ENCODE data around the gene ZNF281.

The ZNF281 gene

DNA sequence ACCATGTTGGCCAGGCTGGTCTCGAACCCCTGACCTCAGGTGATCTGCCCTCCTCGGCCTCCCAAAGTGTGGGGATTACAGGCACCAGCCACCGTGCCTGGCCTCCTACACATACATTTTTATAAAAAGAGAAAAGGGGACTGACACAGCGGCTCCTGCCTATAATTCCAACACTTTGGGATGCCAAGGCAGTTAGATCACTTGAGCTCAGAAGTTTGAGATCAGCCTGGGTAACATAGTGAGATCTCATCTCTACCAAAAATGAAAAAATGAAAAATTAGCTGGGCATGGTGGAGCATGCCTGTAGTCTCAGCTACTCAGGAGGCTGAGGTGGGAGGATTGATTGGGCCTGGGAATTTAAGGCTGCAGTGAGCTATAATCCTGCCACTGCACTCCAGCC is 23.4 kb downstream of the ZNF281 start:
- no peak for DNase-seq (ENCODE audit: low spot score)

- DNase-seq (ENCODE audit: low spot score), result no peak
Observed at GRCh38 chr1:200384818-200385390, 24.9 kb downstream of the ZNF281 start.

DNA sequence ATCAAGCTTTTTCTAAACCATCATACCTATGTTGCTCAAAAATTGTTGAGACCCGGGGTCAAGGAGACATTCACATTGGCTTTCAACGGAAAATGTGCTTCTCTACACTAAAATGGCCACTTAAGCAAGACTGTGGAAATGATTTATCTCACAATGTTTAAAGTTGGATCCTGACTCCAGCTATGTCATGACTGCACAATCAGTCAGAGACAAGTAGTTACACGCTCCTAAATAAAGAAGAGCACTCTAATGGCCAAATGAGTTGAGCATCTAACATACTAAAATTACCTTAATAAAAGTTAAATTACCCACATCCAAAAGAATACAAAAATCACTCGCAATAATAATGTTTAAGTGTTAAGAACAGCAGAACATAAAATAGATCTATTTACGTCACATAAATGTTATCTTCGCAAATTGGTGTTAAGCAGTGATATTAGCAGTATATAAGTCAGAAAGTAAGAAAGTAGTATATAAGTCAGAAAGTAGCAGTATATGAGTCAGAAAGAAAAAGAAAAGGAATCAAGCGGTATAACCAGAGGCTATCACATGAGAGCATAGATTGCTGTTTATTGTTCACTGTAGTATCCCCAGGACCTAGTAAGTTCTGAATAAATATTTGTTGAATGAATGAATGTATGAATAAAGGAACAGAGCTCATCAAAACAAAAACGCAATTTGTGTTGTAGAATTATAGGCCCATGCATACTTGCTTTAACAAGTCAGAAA is 28.4 kb downstream of the ZNF281 start:
- DNase-seq (ENCODE audit: low spot score), result no peak

- no peak for DNase-seq (ENCODE audit: low spot score)
Observed at GRCh38 chr1:200380589-200381021, 29.2 kb downstream of the ZNF281 start.

GRCh38 chr1:200379940-200380588 is 29.8 kb downstream of the ZNF281 start:
- no peak for DNase-seq (ENCODE audit: low spot score)

DNA sequence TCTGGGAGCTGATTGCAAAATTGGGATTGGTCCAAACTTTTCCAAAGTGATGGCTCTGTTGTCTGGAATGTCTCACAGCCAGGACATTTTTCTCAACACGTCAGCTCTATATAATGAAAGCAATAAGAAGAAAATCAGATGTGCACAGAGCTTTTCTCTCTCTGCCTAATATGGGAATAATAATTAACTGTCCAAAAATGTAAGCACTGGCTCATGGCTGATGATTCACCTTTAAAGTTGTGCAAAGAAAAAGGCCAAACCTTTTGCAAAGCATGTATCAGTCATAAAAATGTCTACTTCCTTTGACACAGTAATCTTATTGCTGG is 30.4 kb downstream of the ZNF281 start:
- no peak for DNase-seq (ENCODE audit: low spot score)

- DNase-seq (ENCODE audit: low spot score), result no peak
Observed at GRCh38 chr1:200378096-200378495, 31.7 kb downstream of the ZNF281 start.

DNA sequence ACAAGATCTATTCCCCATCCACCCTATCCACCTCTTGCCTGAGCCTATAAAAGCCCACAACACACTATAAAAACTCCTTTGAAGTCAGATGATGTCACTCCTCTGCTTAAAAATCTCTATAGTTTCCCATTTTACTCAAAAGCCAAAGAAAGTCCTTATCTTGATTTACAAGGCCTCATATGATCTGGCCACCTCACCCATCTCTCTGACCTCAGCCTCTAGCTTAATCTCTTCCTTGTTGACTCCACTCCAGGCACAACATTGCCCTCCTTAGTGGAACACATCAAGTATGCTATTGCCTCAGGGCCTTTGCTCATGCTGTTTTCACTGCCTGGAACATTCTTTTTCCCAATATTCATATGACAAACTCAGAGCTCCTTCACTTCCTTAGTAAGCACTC is 33.3 kb downstream of the ZNF281 start:
- no peak for DNase-seq (ENCODE audit: low spot score)

- no peak for DNase-seq (ENCODE audit: low spot score)
Observed at GRCh38 chr1:200374569-200375295, 35.1 kb downstream of the ZNF281 start.

GRCh38 chr1:200373811-200374231 is 36.0 kb downstream of the ZNF281 start:
- DNase-seq (ENCODE audit: low spot score), result no peak

DNA sequence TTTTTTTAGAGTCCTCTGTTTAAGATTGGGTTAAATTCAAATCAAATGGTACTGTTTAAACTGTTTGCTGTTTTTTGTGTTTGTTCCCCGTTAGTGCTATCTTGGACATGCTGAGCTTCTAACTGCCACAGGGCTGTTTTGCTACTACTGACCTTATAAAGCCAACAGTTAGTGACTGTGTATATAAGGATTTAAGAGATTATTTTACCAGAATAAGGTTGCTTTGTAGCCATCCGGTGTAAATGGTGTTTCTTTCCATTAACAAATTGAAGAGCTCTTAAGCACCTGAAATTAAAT is 37.0 kb downstream of the ZNF281 start:
- no peak for DNase-seq (ENCODE audit: low spot score)

GRCh38 chr1:200372095-200372884 is 37.5 kb downstream of the ZNF281 start:
- no peak for DNase-seq (ENCODE audit: low spot score)

- DNase-seq (ENCODE audit: low spot score), result no peak
Observed at GRCh38 chr1:200369706-200370105, 40.1 kb downstream of the ZNF281 start.

- DNase-seq (ENCODE audit: low spot score), result no peak
Observed at GRCh38 chr1:200369131-200369530, 40.7 kb downstream of the ZNF281 start.

GRCh38 chr1:200368556-200368955 is 41.3 kb downstream of the ZNF281 start:
- DNase-seq (ENCODE audit: low spot score), result no peak

- DNase-seq (ENCODE audit: low spot score), result no peak
Observed at GRCh38 chr1:200367841-200368534, 41.8 kb downstream of the ZNF281 start.

DNA sequence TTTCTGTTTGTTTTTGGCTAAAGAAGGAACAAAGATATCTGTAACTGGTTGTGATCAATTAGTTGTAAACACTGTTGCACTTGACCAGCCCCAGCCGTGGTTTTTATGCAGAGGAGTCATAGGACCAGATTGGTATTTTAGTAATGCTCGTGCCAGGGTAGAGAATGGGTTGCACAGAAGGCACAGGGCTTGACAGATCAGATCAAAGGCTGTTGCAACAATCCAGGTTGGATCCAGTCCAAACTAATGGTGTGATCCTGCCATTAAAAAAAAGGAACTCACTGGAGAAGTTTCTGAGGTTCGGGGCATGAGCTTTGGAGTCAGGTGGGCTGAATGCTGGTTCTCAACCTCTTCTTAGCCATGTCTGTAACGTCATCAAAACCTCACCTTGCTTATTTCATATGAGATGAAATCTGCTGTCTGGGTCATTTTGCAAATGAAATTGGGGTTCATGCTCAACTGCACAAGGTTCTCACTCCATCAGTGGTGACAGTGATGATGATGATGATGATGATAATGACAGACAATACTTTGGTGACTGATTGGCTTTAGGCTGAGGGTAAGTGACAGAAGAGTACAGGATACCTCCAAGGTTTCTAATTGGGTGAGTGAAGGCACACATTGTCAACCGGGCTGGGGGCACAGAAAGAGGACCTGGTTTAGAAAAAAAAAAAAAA is 43.1 kb downstream of the ZNF281 start:
- DNase-seq (ENCODE audit: low spot score), result no peak

GRCh38 chr1:200365897-200366426 is 43.9 kb downstream of the ZNF281 start:
- no peak for DNase-seq (ENCODE audit: low spot score)

GRCh38 chr1:200364831-200365230 is 45.0 kb downstream of the ZNF281 start:
- DNase-seq (ENCODE audit: low spot score), result no peak

DNA sequence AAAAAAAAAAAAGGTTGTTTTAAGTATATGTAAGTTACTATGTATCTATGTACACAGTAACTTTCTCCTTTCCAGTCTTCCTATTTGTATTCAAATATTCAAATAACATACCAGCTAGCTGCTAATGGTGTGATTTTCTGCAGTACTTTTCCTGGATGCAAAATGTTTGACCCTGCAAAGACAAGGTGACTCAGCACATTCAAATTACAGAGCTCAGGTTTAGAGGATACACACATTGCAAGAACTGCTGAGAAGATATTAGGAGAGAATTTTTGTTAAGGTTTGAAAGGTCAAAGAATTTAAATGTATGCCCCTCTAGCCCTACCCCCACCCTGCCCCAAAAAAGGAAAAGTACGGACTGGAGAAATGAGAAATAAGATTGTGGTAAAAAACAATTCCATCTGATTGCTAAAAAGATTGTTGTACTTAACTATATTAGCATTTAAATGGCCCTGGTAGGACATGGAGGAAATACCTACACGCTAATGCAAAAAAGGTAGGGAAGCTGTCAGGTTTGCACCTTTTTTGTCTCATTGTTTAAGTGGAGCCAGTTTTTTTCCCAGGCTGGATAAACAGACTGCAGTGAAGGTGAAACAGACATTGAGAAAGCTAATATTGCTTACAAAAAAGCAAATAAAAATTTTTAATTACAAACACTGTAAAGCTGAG is 45.6 kb downstream of the ZNF281 start:
- no peak for DNase-seq (ENCODE audit: low spot score)

Measured in left forelimb (tissue), 1 donor.